Adipocyte (in vitro differentiated cells): ENCODE data around the gene TWNK.
A peak's percentile ranks its signal among the peaks of the same experiment; 100 is the strongest.

Experiments
- DNase-seq: peaks from one replicate; pipeline ENCODE4 v3.0.0-alpha.2; 2015; ENCODE audit warnings: low read depth
- H3K27me3 ChIP-seq: replicated peaks from 2 replicates; pipeline ENCODE4 v1.7.0; 2013; ENCODE audit warnings: mild to moderate bottlenecking, low read length, moderate library complexity; ENCODE audit not compliant: control insufficient read depth, insufficient read depth
- H3K36me3 ChIP-seq: 2 replicates; pipeline ENCODE4 v1.7.0; 2013; ENCODE audit warnings: low read length, mild to moderate bottlenecking, moderate library complexity; ENCODE audit not compliant: control insufficient read depth, insufficient read depth, severe bottlenecking
- H3K4me1 ChIP-seq: 2 replicates; pipeline ENCODE4 v1.7.0; 2013; ENCODE audit warnings: mild to moderate bottlenecking, low read length, moderate library complexity; ENCODE audit not compliant: control insufficient read depth, insufficient read depth
- H3K4me3 ChIP-seq: 2 replicates; pipeline ENCODE4 v1.7.0; 2013; ENCODE audit warnings: mild to moderate bottlenecking, low read length, moderate library complexity
- H3K9ac ChIP-seq: 2 replicates; pipeline ENCODE4 v1.7.0; 2013; ENCODE audit warnings: mild to moderate bottlenecking, low read length, moderate library complexity
- H3K9me3 ChIP-seq: 2 replicates; pipeline ENCODE4 v1.7.0; 2013; ENCODE audit warnings: mild to moderate bottlenecking, low read length, moderate library complexity; ENCODE audit not compliant: control insufficient read depth

The TWNK gene

GRCh38 chr10:101006593-101007098 lies 19.3 kb downstream of the TWNK start:
- H3K4me1 ChIP-seq = peaks cover 37% of the 10 kb centered on the region
- H3K36me3 ChIP-seq = peaks cover 53% of the 10 kb centered on the region
- H3K4me3 ChIP-seq = no peak overlapping the region
- H3K9ac ChIP-seq = peak overlapping the region; percentile 44
- no peaks in the 10 kb centered on the region for H3K9me3 ChIP-seq
- no peak for DNase-seq
- H3K27me3 ChIP-seq = no peaks in the 10 kb centered on the region

GRCh38 chr10:101007099-101007711 lies 19.9 kb downstream of the TWNK start:
- Histone ChIP-seq H3K4me1 (peaks cover 32% of the 10 kb centered on the region), H3K36me3 (peaks cover 53% of the 10 kb centered on the region), H3K9ac (peak overlapping the region; percentile 44), H3K9me3 (no peaks in the 10 kb centered on the region), H3K4me3 (no peak overlapping the region), H3K27me3 (no peaks in the 10 kb centered on the region)
- peak; percentile 27 for DNase-seq

- H3K9me3 ChIP-seq = no peaks in the 10 kb centered on the region
- H3K9ac ChIP-seq = peak overlapping the region; percentile 3
- H3K4me3 ChIP-seq = no peak overlapping the region
- peaks cover 33% of the 10 kb centered on the region for H3K4me1 ChIP-seq
- peaks cover 44% of the 10 kb centered on the region for H3K36me3 ChIP-seq
- no peaks in the 10 kb centered on the region for H3K27me3 ChIP-seq
- no peak for DNase-seq
These were observed 20.8 kb downstream of the TWNK start for GRCh38 chr10:101007915-101008822.

GRCh38 chr10:101008823-101009423 lies 21.6 kb downstream of the TWNK start:
- no peak for DNase-seq
- no peak overlapping the region for H3K9ac ChIP-seq
- H3K4me3 ChIP-seq = no peak overlapping the region
- H3K36me3 ChIP-seq = peaks cover 36% of the 10 kb centered on the region
- H3K27me3 ChIP-seq = no peaks in the 10 kb centered on the region
- no peaks in the 10 kb centered on the region for H3K9me3 ChIP-seq
- peaks cover 31% of the 10 kb centered on the region for H3K4me1 ChIP-seq

- DNase-seq = no peak
- no peak overlapping the region for H3K4me3 ChIP-seq
- H3K9me3 ChIP-seq = no peaks in the 10 kb centered on the region
- no peaks in the 10 kb centered on the region for H3K27me3 ChIP-seq
- H3K36me3 ChIP-seq = peaks cover 22% of the 10 kb centered on the region
- peaks cover 29% of the 10 kb centered on the region for H3K4me1 ChIP-seq
- H3K9ac ChIP-seq = no peak overlapping the region
These were observed 23.0 kb downstream of the TWNK start for GRCh38 chr10:101010329-101010728.

- peaks cover 8% of the 10 kb centered on the region for H3K36me3 ChIP-seq
- H3K4me3 ChIP-seq = no peak overlapping the region
- H3K9me3 ChIP-seq = no peaks in the 10 kb centered on the region
- no peaks in the 10 kb centered on the region for H3K27me3 ChIP-seq
- peak; percentile 47 for DNase-seq
- H3K4me1 ChIP-seq = peaks cover 29% of the 10 kb centered on the region
- H3K9ac ChIP-seq = no peak overlapping the region
These were observed 24.4 kb downstream of the TWNK start for GRCh38 chr10:101011517-101012423.

- H3K9ac ChIP-seq = peak overlapping the region; percentile 50
- no peaks in the 10 kb centered on the region for H3K9me3 ChIP-seq
- H3K27me3 ChIP-seq = no peaks in the 10 kb centered on the region
- DNase-seq = peak; percentile 97
- peaks cover 23% of the 10 kb centered on the region for H3K4me1 ChIP-seq
- no peaks in the 10 kb centered on the region for H3K36me3 ChIP-seq
- peak overlapping the region; percentile 25 for H3K4me3 ChIP-seq
These were observed 25.4 kb downstream of the TWNK start for GRCh38 chr10:101012525-101013364.

GRCh38 chr10:101013365-101013825 lies 26.1 kb downstream of the TWNK start:
- Histone ChIP-seq H3K4me1 (peaks cover 18% of the 10 kb centered on the region), H3K9me3 (no peaks in the 10 kb centered on the region), H3K36me3 (no peaks in the 10 kb centered on the region), H3K27me3 (no peaks in the 10 kb centered on the region), H3K9ac (peak overlapping the region; percentile 36), H3K4me3 (peak overlapping the region; percentile 25)
- no peak for DNase-seq

- peaks cover 4% of the 10 kb centered on the region for H3K27me3 ChIP-seq
- no peak overlapping the region for H3K4me3 ChIP-seq
- DNase-seq = peak; percentile 89
- no peak overlapping the region for H3K9ac ChIP-seq
- H3K4me1 ChIP-seq = peaks cover 18% of the 10 kb centered on the region
- no peaks in the 10 kb centered on the region for H3K9me3 ChIP-seq
- no peaks in the 10 kb centered on the region for H3K36me3 ChIP-seq
These were observed 27.0 kb downstream of the TWNK start for GRCh38 chr10:101014230-101014884.
